CD4-positive, alpha-beta T cell treated with Interleukin-10 for 1 hour (primary cell): Measurements from ENCODE around the gene CARMIL3.

ENCODE experiments used
- DNase-seq: peaks from one replicate; pipeline ENCODE4 v3.0.0-alpha.2; 2020

The CARMIL3 gene

GRCh38 chr14:24080142-24080530 lies 28.3 kb downstream of the CARMIL3 start:
- no peak for DNase-seq

GRCh38 chr14:24080888-24081738 lies 29.3 kb downstream of the CARMIL3 start:
- peak; percentile 73 for DNase-seq

- no peak for DNase-seq
Observed at GRCh38 chr14:24081739-24082211, 30.0 kb downstream of the CARMIL3 start.

GRCh38 chr14:24082411-24083080 lies 30.7 kb downstream of the CARMIL3 start:
- no peak for DNase-seq

- no peak for DNase-seq
Observed at GRCh38 chr14:24083462-24083861, 31.7 kb downstream of the CARMIL3 start.

- DNase-seq: no peak
Observed at GRCh38 chr14:24084440-24084839, 32.6 kb downstream of the CARMIL3 start.

- DNase-seq: no peak
Observed at GRCh38 chr14:24085215-24085614, 33.4 kb downstream of the CARMIL3 start.

- DNase-seq: no peak
Observed at GRCh38 chr14:24086193-24086955, 34.6 kb downstream of the CARMIL3 start.

- no peak for DNase-seq
Observed at GRCh38 chr14:24087004-24087403, 35.2 kb downstream of the CARMIL3 start.

GRCh38 chr14:24088095-24088494 lies 36.3 kb downstream of the CARMIL3 start:
- no peak for DNase-seq

GRCh38 chr14:24089890-24090289 lies 38.1 kb downstream of the CARMIL3 start:
- DNase-seq: no peak

- no peak for DNase-seq
Observed at GRCh38 chr14:24092110-24092504, 40.3 kb downstream of the CARMIL3 start.

- DNase-seq: no peak
Observed at GRCh38 chr14:24092505-24093206, 40.8 kb downstream of the CARMIL3 start.

- DNase-seq: no peak
Observed at GRCh38 chr14:24093207-24093900, 41.5 kb downstream of the CARMIL3 start.

- peak; percentile 73 for DNase-seq
Observed at GRCh38 chr14:24093901-24094840, 42.4 kb downstream of the CARMIL3 start, which contains the start of gene PCK2. TSS of gene PCK2 (plus strand) at chr14:24094311. CDS start at chr14:24094406, 95 bp downstream.

GRCh38 chr14:24094841-24095270 lies 43.0 kb downstream of the CARMIL3 start:
- DNase-seq: no peak

- DNase-seq: peak; percentile 43
Observed at GRCh38 chr14:24095271-24096068, 43.7 kb downstream of the CARMIL3 start.

GRCh38 chr14:24096545-24097181 lies 44.9 kb downstream of the CARMIL3 start:
- DNase-seq: no peak

GRCh38 chr14:24098229-24098926 lies 46.6 kb downstream of the CARMIL3 start:
- DNase-seq: no peak
